Keratinocyte (primary cell): ENCODE results near the gene MAP3K9. TPM values are rescaled to one million over a fixed set of nuclear protein-coding genes. Genes with fewer than 3 reads are reported as not detected.

Source experiments
- DNase-seq: peaks from one replicate; pipeline ENCODE4 v3.0.0-alpha.2; 2011; ENCODE audit warnings: low read depth, missing footprints, low spot score
- FAIRE-seq: peaks from 2 replicates; lab custom pipeline; 2011; peaks lifted over from hg19 to GRCh38; lab: Jason Lieb, UNC
- H2AFZ ChIP-seq: 2 replicates; pipeline ENCODE4 v1.6.0; 2012; ENCODE audit warnings: low read length, control low read depth, inconsistent platforms; ENCODE audit not compliant: control insufficient read depth
- H3K27ac ChIP-seq: 2 replicates; pipeline ENCODE4 v1.5.1; 2011; ENCODE audit warnings: low read length; ENCODE audit not compliant: control insufficient read depth, insufficient read depth
- H3K27me3 ChIP-seq: 3 replicates; pipeline ENCODE4 v1.6.0; 2011; ENCODE audit warnings: low read length; ENCODE audit not compliant: control insufficient read depth, insufficient read depth; ENCODE audit errors: extremely low read depth
- H3K36me3 ChIP-seq, 2 experiments: 2 replicates in 1 of 2; 3 replicates in 1 of 2; pipeline ENCODE4 v1.5.1; 2011; ENCODE audit warnings: low read length in 2 of 2, mild to moderate bottlenecking in 1 of 2; ENCODE audit not compliant: control insufficient read depth in 2 of 2, insufficient read depth in 2 of 2; ENCODE audit errors: extremely low read depth in 1 of 2
- H3K4me1 ChIP-seq: 3 replicates; pipeline ENCODE4 v1.5.1; 2011; ENCODE audit warnings: low read length; ENCODE audit not compliant: control insufficient read depth, insufficient read depth; ENCODE audit errors: extremely low read depth
- H3K4me2 ChIP-seq: 3 replicates; pipeline ENCODE4 v1.6.0; 2011; ENCODE audit warnings: low read depth, low read length; ENCODE audit not compliant: control insufficient read depth, insufficient read depth; ENCODE audit errors: extremely low read depth
- H3K4me3 ChIP-seq, 3 experiments: fragments of 200-600 bp in 1 of 3; sonication (generic) in 1 of 3; 2 replicates in 2 of 3; 3 replicates in 1 of 3; pipeline ENCODE4 v1.5.1; 2011 to 2016; ENCODE audit warnings: low read length in 3 of 3, mild to moderate bottlenecking in 3 of 3, control low read depth in 2 of 3, inconsistent platforms in 1 of 3, low read depth in 1 of 3, mixed read lengths in 1 of 3, mixed run types in 1 of 3, moderate library complexity in 1 of 3; ENCODE audit not compliant: control insufficient read depth in 2 of 3, insufficient read depth in 2 of 3; ENCODE audit errors: extremely low read depth in 1 of 3
- H3K79me2 ChIP-seq: 2 replicates; pipeline ENCODE4 v1.6.0; 2012; ENCODE audit warnings: low read length; ENCODE audit not compliant: control insufficient read depth, insufficient read depth
- H3K9ac ChIP-seq: 3 replicates; pipeline ENCODE4 v1.6.0; 2011; ENCODE audit warnings: low read length; ENCODE audit not compliant: control insufficient read depth, insufficient read depth; ENCODE audit errors: extremely low read depth
- H3K9me1 ChIP-seq: 3 replicates; pipeline ENCODE4 v1.6.0; 2011; ENCODE audit warnings: low read length; ENCODE audit not compliant: control insufficient read depth, insufficient read depth; ENCODE audit errors: extremely low read depth
- H3K9me3 ChIP-seq: 2 replicates; pipeline ENCODE4 v1.5.1; 2012; ENCODE audit warnings: low read depth, low read length; ENCODE audit not compliant: control insufficient read depth
- H4K20me1 ChIP-seq: 3 replicates; pipeline ENCODE4 v1.6.0; 2011; ENCODE audit warnings: low read length; ENCODE audit not compliant: control insufficient read depth, insufficient read depth; ENCODE audit errors: extremely low read depth
- CTCF ChIP-seq, 3 experiments: IDR thresholded peaks in 1 of 3; conservative IDR thresholded peaks in 1 of 3; optimal IDR thresholded peaks in 1 of 3; 2 replicates in 2 of 3; 3 replicates in 1 of 3; pipeline versions ENCODE3 to v1.5.1; 2011; ENCODE audit warnings: low read length in 3 of 3, mild to moderate bottlenecking in 3 of 3, moderate library complexity in 2 of 3, control low read depth in 1 of 3, inconsistent platforms in 1 of 3; ENCODE audit not compliant: insufficient read depth in 2 of 3; ENCODE audit errors: extremely low read depth in 1 of 3
- EZH2 ChIP-seq: IDR thresholded peaks from one replicate; pipeline ENCODE4 v1.6.1; 2012; ENCODE audit warnings: inconsistent platforms, mild to moderate bottlenecking, low read length, moderate library complexity
- dilution Hi-C: fragments of 300-500 bp; cut with MboI; formaldehyde crosslinking; loops from one replicate; pipeline ENCODE4 v1.7.0; 2020; ENCODE audit warnings: low sequenced_read_pairs; ENCODE audit not compliant: extremely low pct_ligation_motif_present
- polyA plus RNA-seq, 5 experiments: library from polyadenylated mRNA; depleted of rRNA in 3 of 5; stranded (reverse) in 3 of 5; stranded (forward) in 1 of 5; unstranded in 1 of 5; fragments of >200 nt; gene quantifications; 1 replicate in 1 of 5; 2 replicates in 3 of 5; 3 replicates in 1 of 5; pipeline versions ENCODE4 v1.2.1 to v1.2.3, GENCODE V29; 2011 to 2012; ENCODE audit warnings: missing spikeins in 2 of 5, low read depth in 1 of 5, low replicate concordance in 1 of 5

Gene MAP3K9
- polyA plus RNA-seq, 1 donor (not counting 4 experiments of a cell fraction or from before 2014, with no cell fraction given) = 7.2 TPM

GRCh38 chr14:70699646-70700045, 109.7 kb downstream of the MAP3K9 start:
- dilution Hi-C loops = no loop called here
- no peaks in the 10 kb centered on the region for H3K36me3 ChIP-seq
- H4K20me1 ChIP-seq = no peaks in the 10 kb centered on the region
- H3K4me1 ChIP-seq = peaks cover 13% of the 10 kb centered on the region
- no peaks in the 10 kb centered on the region for H3K79me2 ChIP-seq
- FAIRE-seq (no peak), DNase-seq (no peak)
- H3K9me3 ChIP-seq = no peaks in the 10 kb centered on the region
- no peak overlapping the region for H3K27ac ChIP-seq
- TF ChIP-seq EZH2 (no peak), CTCF (optimal IDR thresholded peaks at IDR 0.05 in 1 of 3, IDR thresholded peaks at IDR 0.05 in 1 of 3, conservative IDR thresholded peaks at IDR 0.05 in 1 of 3; ENCODE audit: extremely low read depth in 1 of 3, insufficient read depth in 2 of 3, low read length in 3 of 3) (no peak)
- H3K27me3 ChIP-seq = no peaks in the 10 kb centered on the region
- H3K9me1 ChIP-seq = no peaks in the 10 kb centered on the region
- no peak overlapping the region for H2AFZ ChIP-seq
- no peak overlapping the region for H3K4me3 ChIP-seq
- H3K9ac ChIP-seq = no peak overlapping the region
- no peak overlapping the region for H3K4me2 ChIP-seq

- Histone ChIP-seq H3K9me3 (no peaks in the 10 kb centered on the region), H3K4me2 (peak overlapping the region; percentile 17), H3K4me1 (peaks cover 13% of the 10 kb centered on the region), H3K36me3 (no peaks in the 10 kb centered on the region), H3K27me3 (no peaks in the 10 kb centered on the region), H4K20me1 (no peaks in the 10 kb centered on the region), H3K27ac (no peak overlapping the region), H3K79me2 (no peaks in the 10 kb centered on the region), H2AFZ (peak overlapping the region; percentile 61), H3K4me3 (no peak overlapping the region), H3K9me1 (no peaks in the 10 kb centered on the region), H3K9ac (no peak overlapping the region)
- FAIRE-seq (no peak), DNase-seq (no peak)
- TF ChIP-seq EZH2 (no peak), CTCF (optimal IDR thresholded peaks at IDR 0.05 in 1 of 3, IDR thresholded peaks at IDR 0.05 in 1 of 3, conservative IDR thresholded peaks at IDR 0.05 in 1 of 3; ENCODE audit: extremely low read depth in 1 of 3, insufficient read depth in 2 of 3, low read length in 3 of 3) (no peak)
- dilution Hi-C loops = no loop called here
These were observed 111.0 kb downstream of the MAP3K9 start for GRCh38 chr14:70698288-70698687.
